ENCODE data around the gene PSTPIP2. TPM values are rescaled to one million over a fixed set of nuclear protein-coding genes. Genes with fewer than 3 reads are reported as not detected.
"Not testable (repeated sequence)": the region's sequence is repeated elsewhere in the genome, so short reads cannot be mapped to it uniquely, and the experiment has no call there.

PSTPIP2 gene
- total RNA-seq, 2 experiments from 2014 or later, result 13.5 to 15.2 TPM

DNA sequence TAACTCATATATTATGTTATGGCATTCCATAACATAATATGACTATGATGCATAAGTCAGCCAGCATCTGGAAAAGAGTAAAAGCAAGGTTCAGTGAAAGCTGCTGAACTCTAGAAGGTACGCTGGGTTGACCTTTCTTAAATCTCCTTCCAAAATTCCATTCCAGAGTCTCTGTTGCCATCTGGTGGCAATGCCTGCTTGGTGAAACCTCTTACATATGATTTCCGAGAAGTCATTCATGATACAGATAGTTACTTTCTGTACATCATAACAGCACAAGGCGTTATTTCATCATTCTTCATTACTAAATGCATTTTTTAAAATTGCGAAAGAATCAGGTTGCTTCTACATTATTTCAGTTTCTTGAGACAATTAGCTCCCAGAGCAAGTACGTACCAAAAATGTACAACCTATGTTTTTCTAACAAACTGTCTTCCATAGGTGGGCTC lies 97.9 kb downstream of the PSTPIP2 start:
- H3K27ac Mint-ChIP-seq, result peak overlapping the region; percentile 78
- DNase-seq, result peak; percentile 83
- no peak overlapping the region for H3K4me3 Mint-ChIP-seq
- no peaks in the 10 kb centered on the region for H3K9me3 Mint-ChIP-seq
- H3K36me3 Mint-ChIP-seq, result no peaks in the 10 kb centered on the region
- ChIA-PET POLR2A (interaction anchor here (0.6 to 1.3 kb wide), 3 partner anchors 97 to 100 kb away, joined by 3 to 4 read pairs (median 3); no protein-coding TSS in a partner anchor), CTCF (interaction anchor here (0.6 to 3.9 kb wide), 24 partner anchors 11 to 311 kb away, joined by 3 to 46 read pairs (median 4); no protein-coding TSS in a partner anchor)
- no peaks in the 10 kb centered on the region for H3K27me3 Mint-ChIP-seq
- H3K4me1 Mint-ChIP-seq (ENCODE audit: low read depth), result peaks cover 5% of the 10 kb centered on the region
- intact Hi-C loops (cut with micrococcal nuclease), result loop anchor here (1.0 to 2.0 kb wide), 7 partner anchors 64 to 353 kb away; no protein-coding TSS in a partner anchor

DNA sequence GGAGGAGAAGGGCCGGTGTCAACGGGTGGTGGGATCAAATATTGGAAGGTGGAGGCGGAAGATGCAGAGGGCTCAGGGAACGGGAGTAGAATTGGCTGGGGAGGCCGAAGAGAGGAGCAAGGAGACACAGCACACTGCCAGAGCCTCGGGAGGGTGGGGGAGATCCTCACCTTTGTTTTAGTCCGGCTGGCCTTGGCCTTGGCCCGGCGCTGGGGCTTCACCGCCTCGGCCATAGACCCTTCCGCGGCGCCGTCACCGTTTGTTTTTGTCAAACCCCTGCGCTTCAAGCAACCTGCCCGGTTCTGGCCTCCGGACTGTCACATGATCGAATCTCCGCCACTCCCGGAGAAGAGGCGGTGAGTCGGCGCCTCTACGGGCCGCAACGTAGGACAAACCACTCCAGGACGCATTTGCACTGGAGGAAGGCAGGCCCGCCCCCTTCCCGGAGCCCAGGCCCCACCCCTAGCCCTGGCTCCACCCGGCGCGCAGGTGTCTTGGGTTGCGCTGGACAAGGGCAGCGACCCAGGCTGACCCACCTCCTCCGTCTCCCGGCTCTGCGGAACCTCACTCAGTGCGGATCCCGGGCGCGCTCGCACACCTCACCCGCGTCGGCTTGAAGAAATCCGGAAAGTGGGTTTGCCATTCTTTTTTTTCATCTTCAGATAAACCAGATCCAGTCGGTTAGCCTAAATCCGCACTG lies 104.9 kb downstream of the PSTPIP2 start, which contains the start of gene EPG5:
TSS of gene EPG5 (minus strand) at position 323 of the 700 bp plus-strand sequence. CDS start at position 233, 90 bp downstream.
- H3K27ac Mint-ChIP-seq, result peak within 1 kb of the TSS; percentile 83
- no peaks in the 10 kb centered on the region for H3K9me3 Mint-ChIP-seq
- DNase-seq, result peak; percentile 97
- intact Hi-C loops (cut with micrococcal nuclease), result loop anchor here (1.0 to 2.0 kb wide), 2 partner anchors 29 to 106 kb away; partner anchors contain the start of gene PSTPIP2
- peak within 1 kb of the TSS; percentile 93 for H3K4me3 Mint-ChIP-seq
- ChIA-PET CTCF (no interaction called here), POLR2A (no interaction called here)
- H3K36me3 Mint-ChIP-seq, result peaks cover 3% of the 10 kb centered on the region
- H3K4me1 Mint-ChIP-seq (ENCODE audit: low read depth), result peaks cover 33% of the 10 kb centered on the region
- no peaks in the 10 kb centered on the region for H3K27me3 Mint-ChIP-seq

DNA sequence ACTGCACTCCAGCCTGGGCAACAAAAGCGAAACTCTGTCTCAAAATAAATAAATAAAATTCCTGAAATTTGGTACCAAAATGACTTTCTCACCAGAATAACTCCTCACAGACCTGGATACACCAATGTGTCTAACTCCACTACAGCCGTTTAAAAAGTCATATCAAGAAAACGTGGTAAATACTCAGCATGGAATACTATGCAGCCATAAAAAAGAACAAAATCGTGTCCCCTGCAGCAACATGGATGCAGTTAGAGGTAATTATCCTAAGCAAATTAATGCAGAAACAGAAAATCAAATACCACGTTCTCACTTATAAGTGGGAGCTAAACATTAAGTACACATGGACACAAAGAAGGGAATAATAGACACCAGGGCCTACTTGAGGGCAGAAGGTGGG lies 107.1 kb downstream of the PSTPIP2 start:
- H3K9me3 Mint-ChIP-seq; DNase-seq; intact Hi-C loops (cut with micrococcal nuclease); POLR2A ChIA-PET; H3K27me3 Mint-ChIP-seq; H3K27ac Mint-ChIP-seq; H3K36me3 Mint-ChIP-seq; H3K4me3 Mint-ChIP-seq: not testable (repeated sequence)
- CTCF ChIA-PET, result interaction anchor here (4.5 kb wide), 1 partner anchor 108 kb away, joined by 23 read pairs; the partner anchor contains the start of gene PSTPIP2
- H3K4me1 Mint-ChIP-seq (ENCODE audit: low read depth), result peaks cover 52% of the 10 kb centered on the region

DNA sequence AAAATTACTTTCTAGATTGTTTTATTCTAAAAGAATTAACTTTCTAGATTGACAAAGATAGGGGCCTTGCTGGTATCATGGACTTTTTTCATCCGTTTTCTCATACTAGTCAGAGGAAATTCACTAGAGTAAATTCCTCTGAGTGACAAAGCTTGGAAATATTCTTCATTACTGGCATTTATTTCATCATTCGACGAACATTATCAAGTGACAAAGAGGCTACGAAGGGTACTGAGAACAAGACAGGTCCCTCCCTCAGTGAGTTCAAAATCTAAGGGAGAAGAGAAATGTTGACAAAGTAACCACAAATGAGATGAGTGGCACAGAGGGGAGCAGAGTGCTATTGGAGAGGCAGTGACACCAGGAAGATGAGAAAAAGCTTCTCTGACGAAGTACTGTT lies 109.2 kb downstream of the PSTPIP2 start:
- Mint-ChIP-seq H3K4me1 (ENCODE audit: low read depth) (peaks cover 60% of the 10 kb centered on the region), H3K9me3 (no peaks in the 10 kb centered on the region), H3K27me3 (no peaks in the 10 kb centered on the region), H3K36me3 (peaks cover 10% of the 10 kb centered on the region), H3K4me3 (peak overlapping the region; percentile 17), H3K27ac (peak overlapping the region; percentile 86)
- CTCF ChIA-PET, result interaction anchor here (1.0 to 4.5 kb wide), 6 partner anchors 9 to 110 kb away, joined by 3 to 23 read pairs (median 6); partner anchors contain the start of gene PSTPIP2
- POLR2A ChIA-PET, result interaction anchor here (1.2 kb wide), 1 partner anchor 35 kb away, joined by 3 read pairs; no protein-coding TSS in a partner anchor
- DNase-seq, result no peak
- intact Hi-C loops (cut with micrococcal nuclease), result loop anchor here (1.0 to 2.0 kb wide), 4 partner anchors 24 to 276 kb away; no protein-coding TSS in a partner anchor

DNA sequence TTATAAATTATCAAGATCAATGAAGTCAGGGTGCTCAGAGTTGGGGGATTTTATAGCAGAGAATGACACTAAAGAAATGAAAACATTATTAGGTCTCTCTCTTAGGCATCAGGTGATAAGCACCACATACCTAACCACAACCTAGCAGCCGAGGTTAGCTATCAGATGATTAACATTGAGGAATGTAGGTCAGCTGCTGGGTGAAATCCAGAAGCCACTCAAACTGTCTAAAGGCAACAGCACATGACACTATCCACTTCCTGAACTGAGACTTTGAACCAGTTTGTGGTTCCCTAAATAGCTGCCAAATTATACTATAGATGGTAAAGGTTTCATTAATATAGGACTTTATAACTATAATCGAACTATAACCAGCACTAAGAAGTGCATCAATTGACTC lies 109.6 kb downstream of the PSTPIP2 start:
- peak; percentile 59 for DNase-seq
- peak overlapping the region; percentile 79 for H3K27ac Mint-ChIP-seq
- peaks cover 10% of the 10 kb centered on the region for H3K36me3 Mint-ChIP-seq
- H3K9me3 Mint-ChIP-seq, result no peaks in the 10 kb centered on the region
- intact Hi-C loops (cut with micrococcal nuclease), result loop anchor here (1.0 to 2.0 kb wide), 4 partner anchors 24 to 276 kb away; no protein-coding TSS in a partner anchor
- H3K4me3 Mint-ChIP-seq, result no peak overlapping the region
- no peaks in the 10 kb centered on the region for H3K27me3 Mint-ChIP-seq
- ChIA-PET POLR2A (interaction anchor here (1.2 kb wide), 1 partner anchor 35 kb away, joined by 3 read pairs; no protein-coding TSS in a partner anchor), CTCF (interaction anchor here (1.0 to 4.5 kb wide), 6 partner anchors 10 to 110 kb away, joined by 3 to 23 read pairs (median 6); partner anchors contain the start of gene PSTPIP2)
- peaks cover 63% of the 10 kb centered on the region for H3K4me1 Mint-ChIP-seq (ENCODE audit: low read depth)

DNA sequence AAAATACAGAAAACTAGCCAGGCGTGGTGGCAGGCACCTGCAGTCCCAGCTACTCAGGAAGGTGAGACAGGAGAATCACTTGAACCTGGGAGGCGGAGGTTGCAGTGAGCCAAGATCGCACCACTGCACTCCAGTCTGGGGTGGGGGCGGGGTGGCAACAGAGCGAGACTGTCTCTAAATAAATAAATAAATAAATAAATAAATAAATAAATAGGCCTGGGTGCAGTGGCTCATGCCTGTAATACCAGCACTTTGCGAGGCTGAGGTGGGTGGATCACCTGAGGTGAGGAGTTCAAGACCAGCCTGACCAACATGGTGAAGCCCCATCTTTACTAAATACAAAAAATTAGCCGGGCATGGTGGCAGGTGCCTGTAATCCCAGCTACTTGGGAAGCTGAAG lies 112.6 kb downstream of the PSTPIP2 start:
- POLR2A ChIA-PET, result interaction anchor here (1.1 kb wide), 1 partner anchor 11 kb away, joined by 3 read pairs; no protein-coding TSS in a partner anchor
- H3K27me3 Mint-ChIP-seq; DNase-seq; H3K27ac Mint-ChIP-seq; H3K4me3 Mint-ChIP-seq; intact Hi-C loops (cut with micrococcal nuclease); H3K9me3 Mint-ChIP-seq: not testable (repeated sequence)
- peaks cover 18% of the 10 kb centered on the region for H3K36me3 Mint-ChIP-seq
- CTCF ChIA-PET, result interaction anchor here (1.8 kb wide), 1 partner anchor 114 kb away, joined by 4 read pairs; no protein-coding TSS in a partner anchor
- peaks cover 64% of the 10 kb centered on the region for H3K4me1 Mint-ChIP-seq (ENCODE audit: low read depth)

DNA sequence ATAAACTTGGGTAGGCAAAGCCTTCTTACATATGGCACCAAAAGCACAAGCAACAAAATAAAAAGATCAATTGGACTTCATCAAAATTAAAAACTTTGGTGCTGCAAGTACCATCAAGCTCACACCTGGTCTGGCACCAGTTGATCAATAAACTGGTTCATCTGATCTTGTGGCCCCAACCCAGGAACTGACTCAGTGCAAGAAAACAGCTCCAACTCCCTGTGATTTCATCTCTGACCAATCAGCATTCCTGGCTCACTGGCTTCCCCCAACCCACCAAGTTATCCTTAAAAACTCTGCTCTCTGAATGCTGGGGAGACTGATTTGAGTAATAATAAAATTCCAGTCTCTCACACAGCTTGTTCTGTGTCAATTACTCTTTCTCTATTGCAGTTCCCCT lies 113.3 kb downstream of the PSTPIP2 start:
- H3K4me3 Mint-ChIP-seq, result no peak overlapping the region
- DNase-seq, result no peak
- no peaks in the 10 kb centered on the region for H3K27me3 Mint-ChIP-seq
- ChIA-PET POLR2A (interaction anchor here (1.1 kb wide), 1 partner anchor 10 kb away, joined by 3 read pairs; no protein-coding TSS in a partner anchor), CTCF (interaction anchor here (0.6 to 1.8 kb wide), 3 partner anchors 79 to 300 kb away, joined by 3 to 4 read pairs (median 3); no protein-coding TSS in a partner anchor)
- peaks cover 66% of the 10 kb centered on the region for H3K4me1 Mint-ChIP-seq (ENCODE audit: low read depth)
- intact Hi-C loops (cut with micrococcal nuclease), result no loop called here
- peaks cover 25% of the 10 kb centered on the region for H3K36me3 Mint-ChIP-seq
- H3K9me3 Mint-ChIP-seq, result no peaks in the 10 kb centered on the region
- H3K27ac Mint-ChIP-seq, result no peak overlapping the region

DNA sequence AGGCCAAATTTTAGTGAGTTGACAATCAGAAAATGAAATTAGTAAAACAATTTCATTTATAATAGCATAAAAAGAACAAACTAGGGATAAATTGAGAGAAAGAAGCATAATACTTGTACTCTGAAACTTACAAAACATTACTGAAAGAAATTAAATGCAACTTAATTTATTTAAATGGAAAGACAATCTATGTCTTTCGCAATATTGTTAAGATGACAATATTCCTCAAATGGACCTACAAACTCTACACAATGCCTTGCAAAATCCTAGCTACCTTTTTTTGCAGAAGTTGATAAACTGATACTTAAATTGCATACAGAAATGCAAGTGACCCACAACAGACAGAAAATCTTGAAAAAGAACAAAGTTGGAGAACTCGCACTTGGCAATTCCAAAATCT lies 114.0 kb downstream of the PSTPIP2 start:
- DNase-seq, result no peak
- H3K36me3 Mint-ChIP-seq, result peaks cover 32% of the 10 kb centered on the region
- ChIA-PET CTCF (interaction anchor here (0.9 to 1.8 kb wide), 2 partner anchors 78 to 116 kb away, joined by 3 to 4 read pairs; no protein-coding TSS in a partner anchor), POLR2A (no interaction called here)
- H3K4me3 Mint-ChIP-seq, result no peak overlapping the region
- no peaks in the 10 kb centered on the region for H3K9me3 Mint-ChIP-seq
- no peaks in the 10 kb centered on the region for H3K27me3 Mint-ChIP-seq
- H3K27ac Mint-ChIP-seq, result no peak overlapping the region
- intact Hi-C loops (cut with micrococcal nuclease), result no loop called here
- peaks cover 62% of the 10 kb centered on the region for H3K4me1 Mint-ChIP-seq (ENCODE audit: low read depth)

DNA sequence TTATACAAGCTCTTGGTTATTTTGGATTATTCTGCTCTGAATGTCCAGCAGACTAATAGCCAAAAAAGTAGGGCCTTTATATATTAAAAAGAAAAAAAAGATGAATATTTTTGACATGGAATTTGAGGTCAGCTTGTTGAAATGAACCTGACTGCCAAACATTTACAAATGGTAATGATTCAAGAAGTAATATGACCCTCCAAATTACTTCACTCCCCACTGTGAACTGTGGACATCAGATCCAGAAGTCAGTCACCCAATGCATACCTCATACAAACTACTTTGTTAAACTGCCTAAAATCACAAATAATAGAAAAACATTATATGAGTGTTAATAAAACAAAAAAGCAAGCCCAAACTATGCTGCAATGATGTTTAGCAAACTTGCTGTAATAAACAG lies 115.0 kb downstream of the PSTPIP2 start:
- H3K4me1 Mint-ChIP-seq (ENCODE audit: low read depth), result peaks cover 57% of the 10 kb centered on the region
- no peaks in the 10 kb centered on the region for H3K9me3 Mint-ChIP-seq
- H3K27me3 Mint-ChIP-seq, result no peaks in the 10 kb centered on the region
- H3K27ac Mint-ChIP-seq, result no peak overlapping the region
- H3K4me3 Mint-ChIP-seq, result no peak overlapping the region
- no peak for DNase-seq
- POLR2A ChIA-PET, result no interaction called here
- H3K36me3 Mint-ChIP-seq, result peaks cover 37% of the 10 kb centered on the region
- intact Hi-C loops (cut with micrococcal nuclease), result no loop called here
- CTCF ChIA-PET, result interaction anchor here (0.6 to 0.9 kb wide), 2 partner anchors 50 to 117 kb away, joined by 3 to 4 read pairs; no protein-coding TSS in a partner anchor

DNA sequence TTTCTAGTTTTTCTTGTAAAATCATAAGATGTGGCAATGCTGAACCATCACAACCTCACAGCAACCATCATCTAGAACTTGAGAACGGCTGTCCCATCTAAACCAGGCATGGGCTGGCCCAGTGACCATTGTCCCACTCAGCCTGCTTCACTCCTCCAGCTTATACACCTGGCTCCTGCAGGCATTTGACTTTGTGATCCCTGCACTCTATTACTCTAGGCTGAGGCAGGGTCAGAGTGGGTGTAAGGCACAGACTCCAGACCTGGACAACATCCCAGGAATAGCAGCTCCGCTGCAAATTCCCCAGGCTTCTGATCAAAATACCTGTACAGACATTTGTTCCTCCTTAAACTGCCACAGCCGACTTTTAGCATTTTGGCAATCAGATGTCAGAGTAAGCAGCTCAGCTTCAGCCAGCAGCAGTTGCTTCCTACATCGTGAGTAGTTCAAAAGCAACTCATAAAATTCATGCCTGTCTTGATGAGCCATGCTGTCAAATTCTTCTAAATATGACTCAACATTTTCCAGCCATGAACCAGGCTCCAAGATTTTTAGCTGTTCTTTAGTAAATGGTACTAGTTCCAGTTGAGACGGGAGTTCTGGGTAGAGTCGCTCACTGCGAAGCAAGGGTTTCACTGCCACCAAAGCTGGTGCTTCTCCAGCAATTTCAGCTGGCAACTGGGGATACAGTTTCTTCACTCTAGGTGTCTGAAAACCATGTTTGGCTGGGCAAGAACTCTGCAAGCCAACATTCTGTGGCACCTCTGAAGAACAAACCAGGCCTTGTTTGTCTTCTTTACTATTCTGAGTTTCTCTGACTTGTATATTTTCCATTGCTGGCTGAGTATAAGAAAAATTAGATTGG lies 117.8 kb downstream of the PSTPIP2 start:
- Mint-ChIP-seq H3K27me3 (no peaks in the 10 kb centered on the region), H3K4me3 (no peak overlapping the region), H3K36me3 (peaks cover 53% of the 10 kb centered on the region), H3K9me3 (no peaks in the 10 kb centered on the region), H3K4me1 (ENCODE audit: low read depth) (peaks cover 38% of the 10 kb centered on the region), H3K27ac (no peak overlapping the region)
- no peak for DNase-seq
- ChIA-PET POLR2A (no interaction called here), CTCF (interaction anchor here (1.1 to 3.6 kb wide), 2 partner anchors 20 to 119 kb away, joined by 5 to 15 read pairs; no protein-coding TSS in a partner anchor)
- intact Hi-C loops (cut with micrococcal nuclease), result no loop called here

DNA sequence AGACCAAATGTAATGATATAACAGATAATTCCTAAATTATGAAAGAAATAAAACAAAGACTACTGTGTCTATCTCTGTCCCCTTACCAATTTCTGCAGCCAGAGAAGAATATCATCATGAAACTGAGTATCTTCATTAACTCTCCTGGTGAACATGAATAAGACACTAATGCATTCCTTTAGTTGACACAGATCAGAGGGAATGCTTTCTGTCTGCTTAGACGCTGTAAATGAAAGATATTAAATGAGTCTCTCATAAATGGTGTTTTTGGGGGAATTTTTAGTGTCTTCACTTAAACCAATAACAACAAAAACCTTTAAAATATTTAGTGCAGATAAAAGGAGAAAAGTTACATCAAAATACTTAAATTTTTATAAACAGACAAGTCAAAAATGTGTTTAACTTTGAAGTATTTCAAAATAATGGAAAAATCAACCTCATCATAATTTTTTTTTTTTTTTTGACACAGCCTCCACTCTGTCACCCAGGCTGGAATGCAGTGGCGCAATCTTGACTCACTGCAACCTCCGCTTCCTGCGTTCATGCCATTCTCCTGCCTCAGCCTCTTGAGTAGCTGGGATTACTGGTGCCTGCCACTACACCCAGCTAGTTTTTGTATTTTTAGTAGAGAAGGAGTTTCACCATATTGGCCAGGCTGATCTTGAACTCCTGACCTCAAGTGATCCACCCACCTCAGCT lies 120.9 kb downstream of the PSTPIP2 start:
- H3K36me3 Mint-ChIP-seq, result peaks cover 71% of the 10 kb centered on the region
- H3K27me3 Mint-ChIP-seq, result no peaks in the 10 kb centered on the region
- no peaks in the 10 kb centered on the region for H3K9me3 Mint-ChIP-seq
- CTCF ChIA-PET, result interaction anchor here (1.0 kb wide), 1 partner anchor 23 kb away, joined by 3 read pairs; no protein-coding TSS in a partner anchor
- no peak overlapping the region for H3K27ac Mint-ChIP-seq
- intact Hi-C loops (cut with micrococcal nuclease), result no loop called here
- POLR2A ChIA-PET, result no interaction called here
- H3K4me3 Mint-ChIP-seq, result no peak overlapping the region
- peaks cover 23% of the 10 kb centered on the region for H3K4me1 Mint-ChIP-seq (ENCODE audit: low read depth)
- DNase-seq, result no peak

Measured in activated CD4-positive, alpha-beta memory T cell treated with anti-CD3 and anti-CD28 coated beads for 36 hours (primary cell).